ENCODE data around the gene PRSS50. TPM values are rescaled to one million over a fixed set of nuclear protein-coding genes. Genes with fewer than 3 reads are reported as not detected.

The PRSS50 gene
- total RNA-seq: under 1 TPM in 1 of 3 donors, not detected in 2; 0.16 TPM
- long read RNA-seq, donor 1, partial matches to known transcripts: 0 of 2 reads
- long read RNA-seq, donor 1, other reads (novel, unspliced or antisense): 2 of 2 reads
- long read RNA-seq, donor 2: 0 reads

GRCh38 chr3:46717447-46718231 is at the start of gene PRSS50:
TSS of gene PRSS50 (minus strand) at chr3:46717869. CDS start at chr3:46717824, 45 bp downstream.
- Histone ChIP-seq H3K9me3 (no peaks in the 10 kb centered on the region), H3K4me1 (ENCODE audit: low read depth) (no peaks in the 10 kb centered on the region), H3K4me3 (no peak within 1 kb of the TSS), H3K36me3 (ENCODE audit: low read depth) (no peaks in the 10 kb centered on the region)
- TF ChIP-seq CTCF (IDR thresholded peaks at IDR 0.05): no peak
- intact Hi-C loops (cut with DNase I, micrococcal nuclease): no loop called here
- no peak for ATAC-seq
- DNase-seq: no peak

GRCh38 chr3:46764206-46764605 is 46.5 kb upstream of the PRSS50 start:
- Histone ChIP-seq H3K4me3 (no peak overlapping the region), H3K4me1 (ENCODE audit: low read depth) (no peaks in the 10 kb centered on the region), H3K36me3 (ENCODE audit: low read depth) (no peaks in the 10 kb centered on the region), H3K9me3 (peaks cover 20% of the 10 kb centered on the region)
- ATAC-seq (no peak), DNase-seq (no peak)
- TF ChIP-seq CTCF (IDR thresholded peaks at IDR 0.05): no peak
- intact Hi-C loops (cut with DNase I, micrococcal nuclease): no loop called here

GRCh38 chr3:46763178-46763577 is 45.5 kb upstream of the PRSS50 start:
- Histone ChIP-seq H3K4me3 (no peak overlapping the region), H3K36me3 (ENCODE audit: low read depth) (no peaks in the 10 kb centered on the region), H3K9me3 (peaks cover 18% of the 10 kb centered on the region), H3K4me1 (ENCODE audit: low read depth) (no peaks in the 10 kb centered on the region)
- no peak for ATAC-seq
- no peak for TF ChIP-seq CTCF (IDR thresholded peaks at IDR 0.05)
- no peak for DNase-seq
- intact Hi-C loops (cut with DNase I, micrococcal nuclease): no loop called here

GRCh38 chr3:46759239-46760167 is 41.8 kb upstream of the PRSS50 start:
- ATAC-seq (no peak), DNase-seq (no peak)
- TF ChIP-seq CTCF (IDR thresholded peaks at IDR 0.05): no peak
- intact Hi-C loops (cut with DNase I, micrococcal nuclease): no loop called here
- Histone ChIP-seq H3K4me1 (ENCODE audit: low read depth) (no peaks in the 10 kb centered on the region), H3K36me3 (ENCODE audit: low read depth) (no peaks in the 10 kb centered on the region), H3K4me3 (no peak overlapping the region), H3K9me3 (no peaks in the 10 kb centered on the region)

GRCh38 chr3:46756642-46757041 is 39.0 kb upstream of the PRSS50 start:
- Histone ChIP-seq H3K9me3 (no peaks in the 10 kb centered on the region), H3K4me3 (no peak overlapping the region), H3K36me3 (ENCODE audit: low read depth) (no peaks in the 10 kb centered on the region), H3K4me1 (ENCODE audit: low read depth) (no peaks in the 10 kb centered on the region)
- no peak for ATAC-seq
- intact Hi-C loops (cut with DNase I, micrococcal nuclease): no loop called here
- DNase-seq: no peak
- TF ChIP-seq CTCF (IDR thresholded peaks at IDR 0.05): no peak

Measured in mucosa of descending colon (tissue), 3 donors.